ENCODE data around the gene ATP5F1E. TPM values are rescaled to one million over a fixed set of nuclear protein-coding genes. Genes with fewer than 3 reads are reported as not detected.
A peak's percentile ranks its signal among the peaks of the same experiment; 100 is the strongest.

Gene ATP5F1E
- total and polyA plus RNA-seq, 9 of the 15 experiments (the other 6 are each of a cell fraction or from before 2014, with no cell fraction given) = 60.3 to 162 (median 113) TPM

DNA sequence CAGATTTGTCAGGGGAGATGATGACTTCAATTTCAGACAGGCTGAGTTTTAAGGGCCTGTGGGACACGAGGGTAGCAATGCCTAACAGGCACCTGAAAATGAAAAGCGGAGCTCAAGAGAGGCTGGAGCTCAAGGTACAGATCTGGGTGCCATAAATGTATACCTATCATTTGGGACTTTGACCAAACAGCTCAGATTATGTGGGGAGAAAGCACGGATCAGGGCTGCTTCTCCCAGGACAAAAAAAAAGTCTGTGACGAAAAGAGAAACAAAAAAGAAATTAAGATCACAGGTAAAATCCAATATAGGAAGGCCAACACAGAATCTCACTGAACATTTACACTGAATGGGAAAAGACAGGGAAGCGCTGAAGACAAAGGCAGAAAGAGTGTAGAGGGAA lies 8.5 kb upstream of the ATP5F1E start:
- intact Hi-C loops (cut with micrococcal nuclease) = no loop called here
- Histone ChIP-seq H3K9me3 (replicated peaks; ENCODE audit: control insufficient read depth, insufficient read depth, low read depth, low read length) (no peaks in the 10 kb centered on the region), H2AFZ (ENCODE audit: low read depth, low read length) (no peak overlapping the region), H3K9me1 (ENCODE audit: control insufficient read depth, insufficient read depth, low read length) (peaks cover 4% of the 10 kb centered on the region), H3K4me3 (peak overlapping the region; percentile 69; the same call in 1 of the 2 replicates), H3K4me1 (replicated peaks in 1 of 2; ENCODE audit: control insufficient read depth in 2 of 2, insufficient read depth in 2 of 2, low read length in 2 of 2) (peaks cover 12 to 21% of the 10 kb centered on the region in 2 experiments; a peak in 4 of 5 replicates), H3K36me3 (ENCODE audit: control insufficient read depth, insufficient read depth, low read length) (peaks cover 54% of the 10 kb centered on the region), H3K27me3 (ENCODE audit: control insufficient read depth in 2 of 2, insufficient read depth in 2 of 2, low read length in 2 of 2) (no peaks in the 10 kb centered on the region), H3K79me2 (ENCODE audit: control insufficient read depth, insufficient read depth, low read length) (peaks cover 69% of the 10 kb centered on the region), H3K4me2 (ENCODE audit: insufficient read depth, low read length) (peak overlapping the region; percentile 98), H4K20me1 (replicated peaks; ENCODE audit: control insufficient read depth, insufficient read depth, low read length) (peaks cover 5% of the 10 kb centered on the region), H3K9ac (ENCODE audit: insufficient read depth in 1 of 2, low read depth in 2 of 2, low read length in 2 of 2) (peak overlapping the region; percentile 88 to 89; a peak in 3 of 4 replicates), H3K27ac (ENCODE audit: extremely low read depth, low read depth, low read length) (no peak overlapping the region; the same call in 2 of the 3 replicates)
- ATAC-seq (no peak), DNase-seq (ENCODE audit: extremely low read depth in 1 of 4, low spot score in 3 of 4) (no peak), FAIRE-seq (no peak)
- CTCF ChIA-PET (ENCODE audit: low intra/inter-chr PET ratio) = no interaction called here
- WGBS (ENCODE audit: insufficient coverage, low coverage, missing lambda C conversion rate) = 33% methylated on average over 5 of the region's 5 CpGs
- BruUV-seq (replicated peaks) = no TSS peak
- no peak for TF ChIP-seq JUNB (CRISPR knock-in tag; conservative IDR thresholded peaks at IDR 0.05)
- TF ChIP-seq, protein P1, sequence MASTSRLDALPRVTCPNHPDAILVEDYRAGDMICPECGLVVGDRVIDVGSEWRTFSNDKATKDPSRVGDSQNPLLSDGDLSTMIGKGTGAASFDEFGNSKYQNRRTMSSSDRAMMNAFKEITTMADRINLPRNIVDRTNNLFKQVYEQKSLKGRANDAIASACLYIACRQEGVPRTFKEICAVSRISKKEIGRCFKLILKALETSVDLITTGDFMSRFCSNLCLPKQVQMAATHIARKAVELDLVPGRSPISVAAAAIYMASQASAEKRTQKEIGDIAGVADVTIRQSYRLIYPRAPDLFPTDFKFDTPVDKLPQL (IDR thresholded peaks at IDR 0.05; ENCODE audit: extremely low read depth, insufficient read length) = no peak
- in situ Hi-C loops (cut with MboI) = no loop called here
- POLR2A ChIA-PET = interaction anchor here (0.9 to 4.5 kb wide), 3 partner anchors 8 to 144 kb away, joined by 3 to 28 read pairs (median 4); partner anchors contain the start of genes ATP5F1E and TUBB1

- no TSS peak for BruUV-seq (replicated peaks)
- Histone ChIP-seq H3K27me3 (ENCODE audit: control insufficient read depth in 2 of 2, insufficient read depth in 2 of 2, low read length in 2 of 2) (no peaks in the 10 kb centered on the region), H3K27ac (ENCODE audit: extremely low read depth, low read depth, low read length) (no peak overlapping the region), H3K9ac (ENCODE audit: insufficient read depth in 1 of 2, low read depth in 2 of 2, low read length in 2 of 2) (no peak overlapping the region), H3K9me3 (replicated peaks; ENCODE audit: control insufficient read depth, insufficient read depth, low read depth, low read length) (no peaks in the 10 kb centered on the region), H2AFZ (ENCODE audit: low read depth, low read length) (no peak overlapping the region), H3K79me2 (ENCODE audit: control insufficient read depth, insufficient read depth, low read length) (peaks cover 69% of the 10 kb centered on the region), H3K9me1 (ENCODE audit: control insufficient read depth, insufficient read depth, low read length) (peaks cover 4% of the 10 kb centered on the region), H4K20me1 (replicated peaks; ENCODE audit: control insufficient read depth, insufficient read depth, low read length) (peaks cover 5% of the 10 kb centered on the region), H3K4me3 (no peak overlapping the region), H3K36me3 (ENCODE audit: control insufficient read depth, insufficient read depth, low read length) (peaks cover 67% of the 10 kb centered on the region), H3K4me2 (ENCODE audit: insufficient read depth, low read length) (no peak overlapping the region), H3K4me1 (replicated peaks in 1 of 2; ENCODE audit: control insufficient read depth in 2 of 2, insufficient read depth in 2 of 2, low read length in 2 of 2) (peaks cover 12 to 21% of the 10 kb centered on the region in 2 experiments; a peak in 4 of 5 replicates)
- ATAC-seq (no peak), DNase-seq (ENCODE audit: extremely low read depth in 1 of 4, low spot score in 3 of 4) (no peak), FAIRE-seq (no peak)
- ChIA-PET POLR2A (no interaction called here), CTCF (ENCODE audit: low intra/inter-chr PET ratio) (no interaction called here)
- in situ Hi-C loops (cut with MboI) (no loop called here), intact Hi-C loops (cut with micrococcal nuclease) (no loop called here)
- 50% methylated on average over 1 of the region's 1 CpG for WGBS (ENCODE audit: insufficient coverage, low coverage, missing lambda C conversion rate)
- TF ChIP-seq EGR1 (conservative IDR thresholded peaks at IDR 0.05) = no peak
- no peak for TF ChIP-seq EZH2 (IDR thresholded peaks at IDR 0.05; ENCODE audit: borderline replicate concordance, low read depth, low read length)
- TF ChIP-seq SAFB2 (IDR thresholded peaks at IDR 0.05; ENCODE audit: borderline replicate concordance, low read depth, low read length, severe bottlenecking) = no peak
- no peak; the same call in 1 of the 2 replicates for TF ChIP-seq CEBPG (CRISPR knock-in tag; IDR thresholded peaks at IDR 0.05)
- peak; percentile 59 to 71 for TF ChIP-seq CEBPG (tag; conservative IDR thresholded peaks at IDR 0.05 in 1 of 2, IDR thresholded peaks at IDR 0.05 in 1 of 2)
- TF ChIP-seq HMG20A (CRISPR knock-in tag; conservative IDR thresholded peaks at IDR 0.05) = no peak
- TF ChIP-seq ATF3 (IDR thresholded peaks at IDR 0.05) = peak; percentile 66
- TF ChIP-seq ATF3 (CRISPR knock-in tag; conservative IDR thresholded peaks at IDR 0.05) = no peak
- TF ChIP-seq EP400 (IDR thresholded peaks at IDR 0.05) = 0 out of 2 replicates have a peak, but pooled peaks have one; percentile 32
- TF ChIP-seq ZNF143 (CRISPR knock-in tag; IDR thresholded peaks at IDR 0.05) = no peak
- TF ChIP-seq SPI1 (IDR thresholded peaks at IDR 0.05; ENCODE audit: borderline replicate concordance, low read depth, low read length) = no peak
These were observed 7.1 kb upstream of the ATP5F1E start for GRCh38 chr20:59039233-59039632.
